HT1080 (cell line): ENCODE measurements around the gene PARP16. TPM values are rescaled to one million over a fixed set of nuclear protein-coding genes. Genes with fewer than 3 reads are reported as not detected.

Experiments used
- DNase-seq: peaks from one replicate; pipeline ENCODE4 v3.0.0-alpha.2; 2015; ENCODE audit warnings: low read depth
- polyA plus RNA-seq, 2 experiments: library from polyadenylated mRNA; depleted of rRNA; stranded (reverse); fragments of >200 nt; gene quantifications; 2 replicates each; pipeline ENCODE4 v1.2.3, GENCODE V29; 2015
- total RNA-seq: library from RNA; depleted of rRNA; stranded (reverse); fragments of >200 nt; shearing (Covaris generic); gene quantifications from 2 replicates; pipeline ENCODE4 v1.2.3, GENCODE V29; 2014; rRNA removed

Gene PARP16
- 50.8 and 60.0 TPM in 2 replicates for total RNA-seq
- 7.2 and 7.8 TPM in 2 replicates for polyA plus RNA-seq (2015; cell fraction: cytosol; rRNA removed)
- 4.2 and 4.6 TPM in 2 replicates for polyA plus RNA-seq (2015; cell fraction: nucleus; rRNA removed)

GRCh38 chr15:65286704-65287519 lies at the start of gene PARP16:
TSS of gene PARP16 (minus strand) at chr15:65286883. CDS start at chr15:65286426, 457 bp downstream.
- DNase-seq: peak; percentile 85

GRCh38 chr15:65335278-65336055 lies 48.8 kb upstream of the PARP16 start:
- no peak for DNase-seq

GRCh38 chr15:65334586-65335231 lies 48.0 kb upstream of the PARP16 start:
- DNase-seq: no peak

GRCh38 chr15:65333856-65334255 lies 47.2 kb upstream of the PARP16 start:
- no peak for DNase-seq

- no peak for DNase-seq
Measured at GRCh38 chr15:65333148-65333820, 46.6 kb upstream of the PARP16 start.

- no peak for DNase-seq
Measured at GRCh38 chr15:65332391-65333147, 45.9 kb upstream of the PARP16 start.

- DNase-seq: no peak
Measured at GRCh38 chr15:65331811-65332210, 45.1 kb upstream of the PARP16 start.

- no peak for DNase-seq
Measured at GRCh38 chr15:65330934-65331645, 44.4 kb upstream of the PARP16 start.

GRCh38 chr15:65329984-65330735 lies 43.5 kb upstream of the PARP16 start:
- no peak for DNase-seq

- no peak for DNase-seq
Measured at GRCh38 chr15:65329288-65329983, 42.8 kb upstream of the PARP16 start.

- no peak for DNase-seq
Measured at GRCh38 chr15:65328506-65329287, 42.0 kb upstream of the PARP16 start.

- no peak for DNase-seq
Measured at GRCh38 chr15:65327651-65328393, 41.1 kb upstream of the PARP16 start.

- no peak for DNase-seq
Measured at GRCh38 chr15:65326818-65327217, 40.1 kb upstream of the PARP16 start.

- DNase-seq: no peak
Measured at GRCh38 chr15:65326117-65326526, 39.4 kb upstream of the PARP16 start.

- peak; percentile 44 for DNase-seq
Measured at GRCh38 chr15:65323071-65323511, 36.4 kb upstream of the PARP16 start.

- peak; percentile 78 for DNase-seq
Measured at GRCh38 chr15:65318870-65319356, 32.2 kb upstream of the PARP16 start.
